ENCODE data around the gene GRAMD1A.

DNA sequence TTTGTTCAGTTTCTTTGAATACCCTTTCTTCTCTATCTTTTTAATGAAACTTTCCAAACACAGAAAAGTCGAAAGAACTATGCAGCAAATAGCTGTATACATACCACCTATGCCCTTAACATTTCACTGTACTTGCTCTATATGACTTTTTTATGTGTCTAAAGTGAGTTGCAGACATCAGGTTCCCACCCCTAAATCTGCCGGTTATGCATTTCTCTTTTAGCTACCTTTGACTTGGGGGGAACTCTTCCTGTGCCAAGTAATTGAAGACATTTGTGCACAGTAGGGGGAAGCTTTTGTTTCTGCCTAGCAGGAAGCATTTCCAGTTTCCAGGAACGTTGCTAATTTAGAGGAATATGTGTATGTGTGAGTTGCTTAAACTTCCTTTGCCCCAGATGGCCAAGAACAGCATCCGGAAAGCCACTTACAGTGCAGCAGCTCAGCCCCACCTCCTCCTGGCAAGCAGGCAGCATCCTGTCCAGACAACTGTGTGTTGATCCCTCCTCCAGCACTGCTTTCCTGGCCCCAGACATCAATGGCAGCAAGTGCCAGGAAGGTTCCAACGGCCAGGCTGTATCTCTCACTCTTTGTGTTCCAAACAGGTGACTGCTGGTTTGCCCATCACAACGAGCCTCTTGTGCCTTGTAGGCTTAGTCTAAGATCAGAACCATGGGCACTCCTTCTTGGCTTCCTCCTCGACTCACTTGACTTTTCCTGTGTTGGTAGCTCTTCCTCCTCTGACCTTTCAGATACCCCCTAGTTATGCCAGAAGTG, 14.7 kb upstream of the GRAMD1A start:
- TF ChIP-seq POLR2A (IDR thresholded peaks at IDR 0.05): no peak
- no peak for TF ChIP-seq CTCF (IDR thresholded peaks at IDR 0.05)
- TF ChIP-seq POLR2AphosphoS5 (IDR thresholded peaks at IDR 0.05; ENCODE audit: insufficient read depth in 1 of 2, low read depth in 1 of 2): no peak

All from vagina (tissue), 2 donors.